Inflammatory macrophage (primary cell): Measurements from ENCODE around the gene NFIB.

Source experiments
- DNase-seq, 2 donors: peaks; one replicate each; pipeline ENCODE4 v3.0.0-alpha.2; 2020 to 2022

Gene NFIB

GRCh38 chr9:14318934-14319580, 5.1 kb upstream of the NFIB start:
- no peak for DNase-seq

GRCh38 chr9:14318361-14318760, 4.4 kb upstream of the NFIB start:
- no peak for DNase-seq

- no peak for DNase-seq
Observed at GRCh38 chr9:14317667-14318320, 3.9 kb upstream of the NFIB start.

- no peak for DNase-seq
Observed at GRCh38 chr9:14316602-14317300, 2.8 kb upstream of the NFIB start.

- no peak for DNase-seq
Observed at GRCh38 chr9:14315875-14316601, 2.1 kb upstream of the NFIB start.

- no peak for DNase-seq
Observed at GRCh38 chr9:14314929-14315874, 1.3 kb upstream of the NFIB start.

- no peak for DNase-seq
Observed at GRCh38 chr9:14314424-14314928, 535 bp upstream of the NFIB start.

GRCh38 chr9:14313378-14313940, 482 bp downstream of the NFIB start:
- DNase-seq, result no peak

GRCh38 chr9:14312719-14313377, 1.1 kb downstream of the NFIB start:
- no peak for DNase-seq

- no peak for DNase-seq
Observed at GRCh38 chr9:14311956-14312685, 1.8 kb downstream of the NFIB start.

GRCh38 chr9:14311171-14311949, 2.6 kb downstream of the NFIB start:
- no peak for DNase-seq

- DNase-seq, result no peak
Observed at GRCh38 chr9:14310311-14310710, 3.6 kb downstream of the NFIB start.

- DNase-seq, result no peak
Observed at GRCh38 chr9:14309403-14309802, 4.5 kb downstream of the NFIB start.

- DNase-seq, result no peak
Observed at GRCh38 chr9:14308853-14309145, 5.1 kb downstream of the NFIB start.

GRCh38 chr9:14307989-14308852, 5.7 kb downstream of the NFIB start:
- DNase-seq, result no peak

- DNase-seq, result no peak
Observed at GRCh38 chr9:14306672-14307660, 7.0 kb downstream of the NFIB start.

GRCh38 chr9:14306188-14306587, 7.8 kb downstream of the NFIB start:
- no peak for DNase-seq
